K562 (cell line): ENCODE results near the gene SAMM50. TPM values are rescaled to one million over a fixed set of nuclear protein-coding genes. Genes with fewer than 3 reads are reported as not detected.

Experiments
- ATAC-seq: fragments of 200-7000 bp; cut with Tn5 transposase; 3 replicates; pipeline ENCODE4 v1.9.1; 2020; ENCODE audit warnings: moderate library complexity
- BruUV-seq: library from RNA; stranded (reverse); fragments of 400-500 nt; replicated peaks from 2 replicates; lab custom pipeline; 2021; lab: Mats Ljungman, UMichigan
- CTCF ChIA-PET: fragments of 300-600 bp; formaldehyde crosslinking; extraction: SDS; loops from one replicate; lab custom pipeline; 2021; ENCODE audit warnings: low intra/inter-chr PET ratio; lab: Yijun Ruan, JAX
- POLR2A ChIA-PET: fragments of 300-600, 350-650 bp; sonication (Branson Sonifier 250); formaldehyde crosslinking; extraction: SDS; loops from one replicate; lab custom pipeline; 2021; ENCODE audit warnings: antibody characterized with exemption, inconsistent platforms; lab: Yijun Ruan, JAX
- DNase-seq, 4 experiments: peaks; one replicate each; pipeline versions ENCODE4 v3.0.0 to v3.0.0-alpha.2; 2011 to 2018; ENCODE audit warnings: low spot score in 3 of 4, mixed read lengths in 3 of 4; ENCODE audit errors: extremely low read depth in 1 of 4
- FAIRE-seq: peaks from 2 replicates; lab custom pipeline; 2011; peaks lifted over from hg19 to GRCh38; lab: Jason Lieb, UNC
- H2AFZ ChIP-seq: 2 replicates; pipeline ENCODE4 v1.6.0; 2011; ENCODE audit warnings: low read depth, low read length, control low read depth, inconsistent platforms
- H3K27ac ChIP-seq: fragments of 200-600 bp; 3 replicates; pipeline ENCODE4 v1.8.0; 2011; ENCODE audit warnings: low read depth, mild to moderate bottlenecking, control low read depth, inconsistent platforms, low read length, moderate library complexity, mixed read lengths; ENCODE audit errors: extremely low read depth
- H3K27me3 ChIP-seq, 2 experiments: fragments of 300-600 bp in 1 of 2; 2 replicates in 1 of 2; 3 replicates in 1 of 2; pipeline versions ENCODE4 v1.6.0 to v1.8.0; 2011; ENCODE audit warnings: inconsistent platforms in 2 of 2, low read length in 2 of 2, mild to moderate bottlenecking in 1 of 2, mixed read lengths in 1 of 2, moderate library complexity in 1 of 2; ENCODE audit not compliant: control insufficient read depth in 2 of 2, insufficient read depth in 2 of 2
- H3K36me3 ChIP-seq: fragments of 300-600 bp; 3 replicates; pipeline ENCODE4 v1.8.0; 2011; ENCODE audit warnings: mild to moderate bottlenecking, low read length, inconsistent platforms; ENCODE audit not compliant: control insufficient read depth, insufficient read depth
- H3K4me1 ChIP-seq, 2 experiments: fragments of 200-600 bp in 1 of 2; replicated peaks in 1 of 2; 2 replicates in 1 of 2; 3 replicates in 1 of 2; pipeline versions ENCODE4 v1.5.1 to v1.8.0; 2011; ENCODE audit warnings: inconsistent platforms in 2 of 2, low read length in 2 of 2, mild to moderate bottlenecking in 1 of 2, mixed read lengths in 1 of 2, moderate library complexity in 1 of 2; ENCODE audit not compliant: control insufficient read depth in 2 of 2, insufficient read depth in 2 of 2
- H3K4me2 ChIP-seq: 2 replicates; pipeline ENCODE4 v1.6.1; 2011; ENCODE audit warnings: low read length, control low read depth, inconsistent platforms, mixed read lengths; ENCODE audit not compliant: insufficient read depth
- H3K4me3 ChIP-seq: fragments of 200-600 bp; sonication (generic), shearing (Covaris generic); 2 replicates; pipeline ENCODE4 v1.5.1; 2016; ENCODE audit warnings: control low read depth, inconsistent platforms
- H3K79me2 ChIP-seq: fragments of 200-600 bp; 3 replicates; pipeline ENCODE4 v1.8.0; 2011; ENCODE audit warnings: low read length, inconsistent platforms; ENCODE audit not compliant: control insufficient read depth, insufficient read depth
- H3K9ac ChIP-seq, 2 experiments: 2 replicates each; pipeline versions ENCODE4 v1.6.0 to v1.6.1; 2011; ENCODE audit warnings: low read depth in 2 of 2, low read length in 2 of 2, control low read depth in 1 of 2, inconsistent platforms in 1 of 2, mild to moderate bottlenecking in 1 of 2, mixed read lengths in 1 of 2; ENCODE audit not compliant: insufficient read depth in 1 of 2
- H3K9me1 ChIP-seq: one replicate; pipeline ENCODE4 v1.6.0; 2011; ENCODE audit warnings: inconsistent platforms, mild to moderate bottlenecking, low read length, moderate library complexity; ENCODE audit not compliant: control insufficient read depth, insufficient read depth
- H3K9me3 ChIP-seq: replicated peaks from 2 replicates; pipeline ENCODE4 v1.5.1; 2011; ENCODE audit warnings: low read depth, low read length, inconsistent platforms; ENCODE audit not compliant: control insufficient read depth, insufficient read depth
- H4K20me1 ChIP-seq: replicated peaks from 2 replicates; pipeline ENCODE4 v1.6.1; 2011; ENCODE audit warnings: low read length, inconsistent platforms, mixed read lengths; ENCODE audit not compliant: control insufficient read depth, insufficient read depth
- HDAC6 ChIP-seq: IDR thresholded peaks from 2 replicates; pipeline ENCODE4 v1.6.1; 2012; ENCODE audit warnings: low read depth, mild to moderate bottlenecking, control low read depth, inconsistent platforms, low read length, moderate library complexity
- HEY1 ChIP-seq: fragments of 250-450 bp; sonication (Bioruptor Pico); IDR thresholded peaks from 2 replicates; pipeline ENCODE4 v1.5.0; 2020; ENCODE audit warnings: mild to moderate bottlenecking, moderate library complexity, borderline replicate concordance
- PYGO2 ChIP-seq: fragments of 450-650 bp; IDR thresholded peaks from 2 replicates; pipeline ENCODE4 v1.6.1; 2016; ENCODE audit warnings: mild to moderate bottlenecking, missing genetic modification characterization, moderate library complexity, missing compliant biosample characterization
- RAD21 ChIP-seq, 2 experiments: fragments of 250-450 bp in 1 of 2; fragments of 450-650 bp in 1 of 2; sonication (Bioruptor Pico) in 1 of 2; formaldehyde crosslinking in 1 of 2; IDR thresholded peaks in 1 of 2; conservative IDR thresholded peaks in 1 of 2; 2 replicates each; pipeline versions ENCODE4 v1.4.0 to v1.8.0; 2020 to 2022; ENCODE audit warnings: mild to moderate bottlenecking in 2 of 2, moderate library complexity in 1 of 2
- RNF2 ChIP-seq: sonication (generic); IDR thresholded peaks from 2 replicates; pipeline ENCODE4 v1.6.1; 2016
- RNF219 ChIP-seq: fragments of 250-450 bp; sonication (Bioruptor Pico); IDR thresholded peaks from 2 replicates; pipeline ENCODE4 v1.5.0; 2022; ENCODE audit warnings: mild to moderate bottlenecking
- THRA ChIP-seq: fragments of 450-650 bp; IDR thresholded peaks from 2 replicates; pipeline ENCODE4 v1.6.1; 2017; ENCODE audit warnings: mild to moderate bottlenecking, moderate library complexity
- ZNF318 ChIP-seq, 2 experiments: fragments of 450-650 bp; IDR thresholded peaks; 2 replicates each; pipeline ENCODE4 v1.6.1; 2016; ENCODE audit warnings: mild to moderate bottlenecking in 2 of 2, borderline replicate concordance in 1 of 2, low read depth in 1 of 2, moderate library complexity in 1 of 2
- ZNF77 ChIP-seq: fragments of 250-450 bp; sonication (Bioruptor Pico); IDR thresholded peaks from 2 replicates; pipeline ENCODE4 v1.5.0; 2020
- WGBS: fragments of 100-300 bp; shearing (Covaris generic); methylation state at CpG from one replicate; pipeline ENCODE4 v1.1.6; 2016; ENCODE audit warnings: low coverage, mixed read lengths; ENCODE audit not compliant: insufficient coverage; ENCODE audit errors: missing lambda C conversion rate; 5-methylcytosine and 5-hydroxymethylcytosine counted together
- in situ Hi-C: fragments of 300-500 bp; cut with MboI; formaldehyde crosslinking; loops from 4 replicates; pipeline ENCODE4 v1.15.0; 2018; ENCODE audit warnings: inconsistent platforms, mixed read lengths
- intact Hi-C: fragments of 100-400 bp; cut with micrococcal nuclease; formaldehyde crosslinking; loops from 2 replicates; pipeline ENCODE4 v1.14.2; 2022
- polyA plus RNA-seq, 8 experiments: library from polyadenylated mRNA; depleted of rRNA in 4 of 8; stranded (reverse) in 5 of 8; unstranded in 3 of 8; fragments of >200 nt; fragmentation: Nextera tagmentation in 2 of 8; fragmentation: Illumina TruSeq in 1 of 8; extraction: Ambion mirVana in 2 of 8; extraction: Trizol in 1 of 8; gene quantifications; 2 replicates each; pipeline versions ENCODE4 v1.2.1 to v1.2.3, GENCODE V29; 2011 to 2014; ENCODE audit warnings: inconsistent platforms in 1 of 8, missing spikeins in 1 of 8
- total RNA-seq, 7 experiments: library from RNA; depleted of rRNA in 6 of 7; stranded (reverse); fragments of >200 nt in 6 of 7; fragmentation: Illumina TruSeq in 2 of 7; extraction: Trizol in 2 of 7; gene quantifications; 2 replicates each; pipeline versions ENCODE4 v1.2.1 to v1.2.3, GENCODE V29; 2011 to 2021; ENCODE audit warnings: low replicate concordance in 1 of 7

Gene SAMM50
- total and polyA plus RNA-seq, 9 of the 15 experiments (the other 6 are each of a cell fraction or from before 2014, with no cell fraction given): 14.6 to 49.3 (median 38.1) TPM

- POLR2A ChIA-PET: no interaction called here
- 97% methylated on average over 7 of the region's 10 CpGs for WGBS
- Histone ChIP-seq H3K9ac (no peak overlapping the region; a peak in 1 of 4 replicates), H3K9me1 (no peaks in the 10 kb centered on the region), H4K20me1 (no peaks in the 10 kb centered on the region), H3K36me3 (peaks cover 56% of the 10 kb centered on the region), H3K9me3 (no peaks in the 10 kb centered on the region), H3K4me3 (no peak overlapping the region), H3K79me2 (peaks cover 15% of the 10 kb centered on the region), H3K27me3 (no peaks in the 10 kb centered on the region), H2AFZ (no peak overlapping the region), H3K4me2 (no peak overlapping the region), H3K27ac (no peak overlapping the region)
- no peak for DNase-seq
- intact Hi-C loops (no loop called here), in situ Hi-C loops (no loop called here)
- no peak for ATAC-seq
- BruUV-seq: no TSS peak
- TF ChIP-seq RAD21 (CRISPR knock-in tag; conservative IDR thresholded peaks at IDR 0.05 in 1 of 2, IDR thresholded peaks at IDR 0.05 in 1 of 2) (no peak), PYGO2 (tag) (no peak), THRA (no peak), RNF219 (CRISPR knock-in tag) (no peak), RNF2 (no peak), HDAC6 (no peak), ZNF77 (CRISPR knock-in tag) (no peak), HEY1 (CRISPR knock-in tag) (no peak), ZNF318 (IDR thresholded peaks at IDR 0.05; ENCODE audit: borderline replicate concordance in 1 of 2, low read depth in 1 of 2) (no peak)
- TF ChIP-seq, all 486 proteins: peak for 0
- peaks cover 7 to 13% of the 10 kb centered on the region in 2 experiments; a peak in 4 of 5 replicates for H3K4me1 ChIP-seq
- FAIRE-seq: no peak
- CTCF ChIA-PET: no interaction called here
Measured at GRCh38 chr22:43964314-43964857, 9.1 kb downstream of the SAMM50 start.
